ENCODE results near the gene DISP2.

- TF ChIP-seq CTCF (conservative IDR thresholded peaks at IDR 0.05; ENCODE audit: low read length) (no peak), EZH2phosphoT487 (IDR thresholded peaks at IDR 0.05; ENCODE audit: borderline replicate concordance) (no peak)
These were observed at the start of gene DISP2 for GRCh38 chr15:40357723-40358470.
